Fibroblast of the aortic adventitia (primary cell): ENCODE results near the gene PPP5C. TPM values are rescaled to one million over a fixed set of nuclear protein-coding genes. Genes with fewer than 3 reads are reported as not detected.
A peak's percentile ranks its signal among the peaks of the same experiment; 100 is the strongest.
"Not testable (repeated sequence)": the region's sequence is repeated elsewhere in the genome, so short reads cannot be mapped to it uniquely, and the experiment has no call there.

ENCODE experiments used
- DNase-seq: peaks from one replicate; pipeline ENCODE4 v3.0.0-alpha.2; 2010; ENCODE audit warnings: low read depth
- H3K4me3 ChIP-seq: 2 replicates; pipeline ENCODE4 v1.5.1; 2011; ENCODE audit warnings: low read depth, mild to moderate bottlenecking, control low read depth, low read length, moderate library complexity
- CTCF ChIP-seq: IDR thresholded peaks from 2 replicates; pipeline ENCODE4 v1.5.1; 2011; ENCODE audit warnings: mild to moderate bottlenecking, low read length, control low read depth, inconsistent platforms; ENCODE audit not compliant: insufficient read depth
- total RNA-seq: library from RNA; depleted of rRNA; stranded (reverse); fragments of >200 nt; gene quantifications from 2 replicates; pipeline ENCODE4 v1.2.3, GENCODE V29; 2012; ENCODE audit warnings: low replicate concordance

Gene PPP5C
- total RNA-seq, 1 donor, result 52.4 TPM

GRCh38 chr19:46390866-46391265 lies 44.0 kb downstream of the PPP5C start:
- TF ChIP-seq CTCF, result no peak
- no peak overlapping the region for H3K4me3 ChIP-seq
- DNase-seq, result peak; percentile 85

- H3K4me3 ChIP-seq, result no peak overlapping the region
- TF ChIP-seq CTCF, result no peak
- no peak for DNase-seq
Observed at GRCh38 chr19:46391296-46392251, 44.7 kb downstream of the PPP5C start.

- DNase-seq, result peak; percentile 67
- no peak overlapping the region for H3K4me3 ChIP-seq
- TF ChIP-seq CTCF, result no peak
Observed at GRCh38 chr19:46392252-46392801, 45.4 kb downstream of the PPP5C start.

- H3K4me3 ChIP-seq, result no peak overlapping the region
- TF ChIP-seq CTCF, result no peak
- DNase-seq, result peak; percentile 49
Observed at GRCh38 chr19:46392837-46393236, 46.0 kb downstream of the PPP5C start.

- no peak for TF ChIP-seq CTCF
- H3K4me3 ChIP-seq, result no peak overlapping the region
- no peak for DNase-seq
Observed at GRCh38 chr19:46393456-46394401, 46.8 kb downstream of the PPP5C start.

GRCh38 chr19:46394402-46394797 lies 47.5 kb downstream of the PPP5C start:
- H3K4me3 ChIP-seq, result no peak overlapping the region
- TF ChIP-seq CTCF, result no peak
- DNase-seq, result peak; percentile 52

GRCh38 chr19:46397801-46398479 lies 51.1 kb downstream of the PPP5C start:
- DNase-seq, H3K4me3 ChIP-seq: not testable (repeated sequence)
